C4-2B (cell line): Measurements from ENCODE around the gene NR5A2.

Experiments used
- CTCF ChIP-seq: fragments of 450-650 bp; conservative IDR thresholded peaks from 2 replicates; pipeline ENCODE4 v1.5.1; 2017; ENCODE audit warnings: mild to moderate bottlenecking
- ZFX ChIP-seq: fragments of 450-650 bp; IDR thresholded peaks from 2 replicates; pipeline ENCODE4 v1.6.1; 2017

DNA sequence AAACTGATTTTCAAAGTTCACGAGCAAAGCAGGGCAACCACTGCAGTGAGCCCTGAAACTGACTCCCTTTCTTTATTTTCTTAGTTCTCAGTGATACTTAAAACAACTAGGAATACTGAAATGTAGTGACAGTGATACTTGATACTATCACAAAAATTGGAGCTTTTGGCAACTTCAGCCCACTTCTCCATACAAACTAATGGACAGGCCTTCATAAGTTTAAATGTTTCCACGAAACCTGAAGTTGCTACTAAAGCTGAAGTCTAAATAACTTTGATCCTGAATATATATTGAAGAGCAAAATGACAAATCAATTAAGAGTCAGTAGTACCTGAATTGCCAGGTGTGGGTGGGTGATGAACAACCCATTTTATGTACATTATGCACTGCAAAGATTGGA lies 10.0 kb downstream of the NR5A2 start:
- TF ChIP-seq CTCF (no peak), ZFX (no peak)
